ENCODE results near the gene KDM7A.
A peak's percentile ranks its signal among the peaks of the same experiment; 100 is the strongest.

KDM7A gene

GRCh38 chr7:140080919-140081318 is 95.9 kb downstream of the KDM7A start:
- no peak for DNase-seq

- no peak for DNase-seq
Observed at GRCh38 chr7:140079121-140079536, 97.7 kb downstream of the KDM7A start.

GRCh38 chr7:140078392-140078791 is 98.4 kb downstream of the KDM7A start:
- DNase-seq: no peak

- no peak for DNase-seq
Observed at GRCh38 chr7:140074780-140075179, 102.0 kb downstream of the KDM7A start.

GRCh38 chr7:140070546-140070945 is 106.2 kb downstream of the KDM7A start:
- no peak for DNase-seq

GRCh38 chr7:140069298-140069949 is 107.4 kb downstream of the KDM7A start:
- DNase-seq: no peak

GRCh38 chr7:140068033-140068432 is 108.8 kb downstream of the KDM7A start:
- DNase-seq: no peak

GRCh38 chr7:140067052-140067451 is 109.7 kb downstream of the KDM7A start:
- no peak for DNase-seq

GRCh38 chr7:140062528-140063299 is 114.1 kb downstream of the KDM7A start, which contains the start of gene PARP12:
Gene PARP12 (minus strand): TSS chr7:140062951. CDS start chr7:140062847, 104 bp downstream.
- peak; percentile 80 for DNase-seq

- peak; percentile 59 for DNase-seq
Observed at GRCh38 chr7:140062118-140062527, 114.7 kb downstream of the KDM7A start.

- DNase-seq: no peak
Observed at GRCh38 chr7:140061607-140061930, 115.2 kb downstream of the KDM7A start.

GRCh38 chr7:140060788-140061606 is 115.8 kb downstream of the KDM7A start:
- peak; percentile 58 for DNase-seq

- DNase-seq: no peak
Observed at GRCh38 chr7:140060243-140060630, 116.5 kb downstream of the KDM7A start.

GRCh38 chr7:140059273-140060242 is 117.2 kb downstream of the KDM7A start:
- DNase-seq: peak; percentile 70

GRCh38 chr7:140058517-140058916 is 118.3 kb downstream of the KDM7A start:
- DNase-seq: no peak

GRCh38 chr7:140057143-140057535 is 119.6 kb downstream of the KDM7A start:
- DNase-seq: no peak

GRCh38 chr7:140056431-140057142 is 120.2 kb downstream of the KDM7A start:
- DNase-seq: no peak

GRCh38 chr7:140055833-140056232 is 121.0 kb downstream of the KDM7A start:
- DNase-seq: no peak

GRCh38 chr7:140054751-140055150 is 122.0 kb downstream of the KDM7A start:
- no peak for DNase-seq

GRCh38 chr7:140053812-140054539 is 122.8 kb downstream of the KDM7A start:
- DNase-seq: no peak

- DNase-seq: no peak
Observed at GRCh38 chr7:140051820-140052219, 125.0 kb downstream of the KDM7A start.
